ENCODE results near the gene CFC1. TPM values are rescaled to one million over a fixed set of nuclear protein-coding genes. Genes with fewer than 3 reads are reported as not detected.
"Not testable (repeated sequence)": the region's sequence is repeated elsewhere in the genome, so short reads cannot be mapped to it uniquely, and the experiment has no call there.

Gene CFC1
- total RNA-seq, 2 experiments from 2014 or later = not detected

DNA sequence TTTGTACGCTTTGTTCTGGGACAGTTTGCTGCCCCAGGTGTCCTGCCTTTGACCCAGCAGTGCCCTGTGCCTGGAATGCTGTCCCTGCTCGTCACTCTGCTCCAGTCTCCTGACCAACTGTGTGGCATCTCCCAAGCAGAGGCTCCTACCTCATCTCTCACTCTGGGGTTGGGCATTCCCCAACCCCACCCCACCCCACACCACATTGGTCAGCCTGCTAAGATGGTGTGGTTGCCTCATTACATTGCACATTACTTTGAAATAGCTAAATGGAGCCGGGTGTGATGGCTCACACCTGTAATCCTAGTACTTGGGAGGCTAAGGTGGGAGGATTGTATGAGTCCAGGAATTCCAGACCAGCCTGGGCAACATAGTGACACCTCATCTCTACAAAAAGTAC lies 27.4 kb downstream of the CFC1 start:
- H3K4me3 Mint-ChIP-seq; CTCF ChIA-PET; DNase-seq; H3K27me3 Mint-ChIP-seq; H3K4me1 Mint-ChIP-seq; ATAC-seq; H3K9me3 Mint-ChIP-seq (ENCODE audit: low read depth); H3K36me3 Mint-ChIP-seq; H3K27ac Mint-ChIP-seq: not testable (repeated sequence)

DNA sequence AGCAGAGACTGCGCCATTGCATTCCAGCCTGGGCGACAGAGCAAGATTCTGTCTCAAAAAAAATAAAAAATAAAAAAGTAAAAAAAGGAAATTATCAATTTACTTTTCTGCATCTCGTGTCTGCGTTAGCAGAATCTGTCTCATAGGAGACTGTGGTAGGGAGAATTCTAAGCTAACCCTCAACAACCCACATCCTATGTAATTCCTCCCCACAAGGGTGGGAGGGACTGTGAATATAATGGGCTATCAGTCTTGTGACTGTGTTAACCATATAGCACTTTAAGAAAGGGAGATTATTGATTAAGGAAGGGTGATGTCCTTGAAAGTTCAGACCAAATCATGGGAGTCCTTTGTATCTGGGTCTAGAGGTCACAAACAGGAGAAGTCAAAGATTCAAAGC lies 33.2 kb downstream of the CFC1 start:
- H3K9me3 Mint-ChIP-seq (ENCODE audit: low read depth); H3K36me3 Mint-ChIP-seq; H3K4me3 Mint-ChIP-seq; DNase-seq; ATAC-seq; H3K27me3 Mint-ChIP-seq; CTCF ChIA-PET; H3K4me1 Mint-ChIP-seq; H3K27ac Mint-ChIP-seq: not testable (repeated sequence)

DNA sequence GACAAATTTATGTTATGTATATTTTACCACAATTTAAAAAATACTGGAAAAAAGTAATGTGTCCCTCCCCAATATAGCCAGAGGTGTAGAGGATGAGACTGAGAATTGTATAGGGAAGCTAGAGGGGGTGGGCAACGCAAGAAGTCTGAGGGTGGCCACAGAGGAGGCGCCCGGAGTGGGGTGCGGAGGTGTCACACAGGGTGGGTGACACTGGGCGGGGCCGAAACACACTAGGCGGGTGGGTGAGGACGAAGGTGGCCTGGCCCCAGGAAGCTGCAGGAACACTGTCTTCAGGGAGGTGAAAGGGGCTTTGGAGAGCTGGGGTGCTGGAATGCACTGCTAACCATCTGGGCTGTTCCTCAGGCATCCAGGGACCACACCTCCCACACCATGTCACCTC lies 42.9 kb downstream of the CFC1 start:
- H3K27me3 Mint-ChIP-seq; H3K36me3 Mint-ChIP-seq; H3K4me3 Mint-ChIP-seq; DNase-seq; H3K9me3 Mint-ChIP-seq (ENCODE audit: low read depth); CTCF ChIA-PET; H3K4me1 Mint-ChIP-seq; H3K27ac Mint-ChIP-seq; ATAC-seq: not testable (repeated sequence)

DNA sequence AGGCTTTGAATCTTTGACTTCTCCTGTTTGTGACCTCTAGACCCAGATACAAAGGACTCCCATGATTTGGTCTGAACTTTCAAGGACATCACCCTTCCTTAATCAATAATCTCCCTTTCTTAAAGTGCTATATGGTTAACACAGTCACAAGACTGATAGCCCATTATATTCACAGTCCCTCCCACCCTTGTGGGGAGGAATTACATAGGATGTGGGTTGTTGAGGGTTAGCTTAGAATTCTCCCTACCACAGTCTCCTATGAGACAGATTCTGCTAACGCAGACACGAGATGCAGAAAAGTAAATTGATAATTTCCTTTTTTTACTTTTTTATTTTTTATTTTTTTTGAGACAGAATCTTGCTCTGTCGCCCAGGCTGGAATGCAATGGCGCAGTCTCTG lies 45.2 kb downstream of the CFC1 start:
- ATAC-seq; H3K4me1 Mint-ChIP-seq; CTCF ChIA-PET; H3K36me3 Mint-ChIP-seq; H3K4me3 Mint-ChIP-seq; H3K27me3 Mint-ChIP-seq; H3K9me3 Mint-ChIP-seq (ENCODE audit: low read depth); DNase-seq; H3K27ac Mint-ChIP-seq: not testable (repeated sequence)

DNA sequence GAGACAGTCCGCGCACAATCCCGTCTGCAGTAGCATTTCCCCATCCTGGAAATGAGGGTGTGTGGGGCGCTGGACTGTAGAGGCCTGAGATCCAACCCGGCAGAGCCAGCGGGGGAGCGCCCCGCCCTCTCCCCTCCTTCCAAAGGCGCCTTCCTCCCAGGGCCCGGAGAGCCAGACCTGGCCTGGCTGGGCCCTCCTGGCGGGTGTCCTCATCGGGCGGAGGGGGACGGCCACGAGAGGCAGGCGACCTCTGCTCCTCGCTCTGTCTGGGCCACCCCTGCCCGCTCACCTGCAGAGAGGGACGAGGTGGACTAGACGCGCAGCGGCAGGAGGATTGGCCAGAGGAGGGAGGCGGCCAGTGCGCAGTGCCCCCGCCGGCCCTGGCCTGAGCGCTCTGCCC lies 49.9 kb downstream of the CFC1 start:
- CTCF ChIA-PET; H3K27me3 Mint-ChIP-seq; ATAC-seq; H3K9me3 Mint-ChIP-seq (ENCODE audit: low read depth); H3K4me3 Mint-ChIP-seq; H3K4me1 Mint-ChIP-seq; DNase-seq; H3K36me3 Mint-ChIP-seq; H3K27ac Mint-ChIP-seq: not testable (repeated sequence)

DNA sequence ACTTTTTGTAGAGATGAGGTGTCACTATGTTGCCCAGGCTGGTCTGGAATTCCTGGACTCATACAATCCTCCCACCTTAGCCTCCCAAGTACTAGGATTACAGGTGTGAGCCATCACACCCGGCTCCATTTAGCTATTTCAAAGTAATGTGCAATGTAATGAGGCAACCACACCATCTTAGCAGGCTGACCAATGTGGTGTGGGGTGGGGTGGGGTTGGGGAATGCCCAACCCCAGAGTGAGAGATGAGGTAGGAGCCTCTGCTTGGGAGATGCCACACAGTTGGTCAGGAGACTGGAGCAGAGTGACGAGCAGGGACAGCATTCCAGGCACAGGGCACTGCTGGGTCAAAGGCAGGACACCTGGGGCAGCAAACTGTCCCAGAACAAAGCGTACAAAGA lies 51.0 kb downstream of the CFC1 start:
- CTCF ChIA-PET; H3K9me3 Mint-ChIP-seq (ENCODE audit: low read depth); H3K4me1 Mint-ChIP-seq; H3K27ac Mint-ChIP-seq; H3K4me3 Mint-ChIP-seq; H3K27me3 Mint-ChIP-seq; H3K36me3 Mint-ChIP-seq; DNase-seq; ATAC-seq: not testable (repeated sequence)

DNA sequence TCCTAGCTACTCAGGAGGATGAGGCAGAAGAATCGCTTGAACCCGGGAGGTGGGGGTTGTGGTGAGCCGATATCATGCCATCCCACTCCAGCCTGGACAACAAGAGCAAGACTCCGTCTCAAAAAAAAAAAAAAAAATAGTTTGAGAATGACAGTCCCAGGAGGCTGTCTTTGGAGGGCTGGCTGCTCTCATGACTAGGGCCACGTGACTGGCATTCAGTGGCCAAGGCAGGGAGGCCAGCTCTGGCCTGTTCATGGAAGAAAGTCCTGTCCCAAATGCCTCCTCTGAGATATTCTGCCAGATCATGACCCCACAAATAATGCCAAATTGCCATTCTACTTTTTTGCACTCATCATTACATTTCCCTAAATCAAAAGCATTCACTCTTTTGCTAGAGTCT lies 54.4 kb downstream of the CFC1 start:
- CTCF ChIA-PET; H3K9me3 Mint-ChIP-seq (ENCODE audit: low read depth); H3K4me3 Mint-ChIP-seq; ATAC-seq; H3K27ac Mint-ChIP-seq; H3K4me1 Mint-ChIP-seq; H3K27me3 Mint-ChIP-seq; H3K36me3 Mint-ChIP-seq; DNase-seq: not testable (repeated sequence)

DNA sequence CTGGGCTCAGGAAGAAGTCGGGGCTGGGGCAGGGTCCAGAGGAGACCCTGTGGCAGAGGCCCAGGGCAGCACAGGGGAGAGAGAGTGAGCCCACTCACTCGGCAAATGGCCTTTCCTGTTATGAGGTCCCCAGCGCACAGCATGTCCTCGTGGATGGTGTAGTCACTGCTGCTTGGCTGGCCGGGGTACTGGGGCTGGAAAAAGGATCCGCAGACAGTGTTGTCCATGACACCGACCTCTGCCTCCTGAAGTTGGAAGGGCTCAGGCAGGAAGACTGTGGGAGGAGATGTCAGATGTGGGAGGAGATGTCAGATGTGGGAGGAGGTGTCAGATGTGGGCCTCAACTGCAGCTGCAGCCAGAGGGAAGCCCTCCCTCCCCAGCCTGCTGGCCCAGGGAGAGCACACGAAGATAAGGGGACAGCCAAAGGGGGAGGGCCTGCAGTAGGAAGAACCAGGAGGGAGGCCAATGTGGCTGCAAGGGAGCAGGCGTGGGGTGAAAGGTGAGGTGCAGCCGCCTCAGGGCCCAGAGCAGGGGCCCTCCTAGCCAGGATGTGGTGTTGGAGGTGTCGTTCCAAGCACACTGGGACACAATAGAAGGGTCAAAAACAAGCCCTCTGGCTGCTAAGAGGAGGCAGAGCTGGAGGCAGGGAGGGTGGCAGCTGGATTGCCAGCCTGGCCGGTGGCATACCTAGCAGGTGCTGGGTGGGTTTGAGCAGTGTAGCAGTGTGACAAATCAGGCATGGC lies 55.4 kb downstream of the CFC1 start:
- H3K9me3 Mint-ChIP-seq (ENCODE audit: low read depth); H3K4me3 Mint-ChIP-seq; H3K4me1 Mint-ChIP-seq; H3K36me3 Mint-ChIP-seq; CTCF ChIA-PET; H3K27me3 Mint-ChIP-seq; H3K27ac Mint-ChIP-seq; DNase-seq: not testable (repeated sequence)
- peak; percentile 12 for ATAC-seq

DNA sequence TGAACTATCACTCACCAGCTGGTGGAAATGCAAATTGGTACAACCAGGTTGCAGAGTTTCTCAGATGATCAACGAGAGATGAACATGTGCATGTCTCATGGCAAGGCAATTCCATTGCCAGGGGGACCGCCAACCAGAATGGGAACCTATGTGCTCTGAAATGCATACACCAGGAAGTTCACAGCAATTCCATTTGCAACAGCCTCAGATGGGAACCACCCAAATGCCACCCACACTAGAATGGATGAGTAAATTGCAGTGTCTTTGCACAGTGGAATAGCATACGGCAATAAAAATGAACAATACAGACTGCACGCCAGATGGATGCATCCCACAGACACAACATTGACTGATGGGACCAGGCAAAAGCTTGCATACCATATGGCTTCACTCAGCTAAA lies 56.6 kb downstream of the CFC1 start:
- H3K27me3 Mint-ChIP-seq; ATAC-seq; H3K4me1 Mint-ChIP-seq; H3K36me3 Mint-ChIP-seq; CTCF ChIA-PET; H3K4me3 Mint-ChIP-seq; H3K9me3 Mint-ChIP-seq (ENCODE audit: low read depth); DNase-seq; H3K27ac Mint-ChIP-seq: not testable (repeated sequence)

Other genes with a start within 250 kb of the CFC1 start
- 10 to 100 TPM; 82.3 to 90.5 TPM for gene PTPN18, start 243.5 kb downstream of the CFC1 start, total RNA-seq
- not detected for gene POTEI, start 90.2 kb downstream of the CFC1 start, total RNA-seq
- not detected for gene CFC1B, start 78.4 kb downstream of the CFC1 start, total RNA-seq
- not detected for gene POTEJ, start 11.9 kb upstream of the CFC1 start, total RNA-seq
- gene GPR148, start 129.5 kb upstream of the CFC1 start, total RNA-seq = not detected
- not detected for gene AMER3, start 156.0 kb upstream of the CFC1 start, total RNA-seq
- gene ARHGEF4, start 237.3 kb upstream of the CFC1 start, total RNA-seq = under 1 TPM; 0.30 to 0.41 TPM